ENCODE results near the gene CAST. TPM values are rescaled to one million over a fixed set of nuclear protein-coding genes. Genes with fewer than 3 reads are reported as not detected.

The CAST gene
- total RNA-seq, 2 experiments from 2014 or later, result 118 to 122 TPM

DNA sequence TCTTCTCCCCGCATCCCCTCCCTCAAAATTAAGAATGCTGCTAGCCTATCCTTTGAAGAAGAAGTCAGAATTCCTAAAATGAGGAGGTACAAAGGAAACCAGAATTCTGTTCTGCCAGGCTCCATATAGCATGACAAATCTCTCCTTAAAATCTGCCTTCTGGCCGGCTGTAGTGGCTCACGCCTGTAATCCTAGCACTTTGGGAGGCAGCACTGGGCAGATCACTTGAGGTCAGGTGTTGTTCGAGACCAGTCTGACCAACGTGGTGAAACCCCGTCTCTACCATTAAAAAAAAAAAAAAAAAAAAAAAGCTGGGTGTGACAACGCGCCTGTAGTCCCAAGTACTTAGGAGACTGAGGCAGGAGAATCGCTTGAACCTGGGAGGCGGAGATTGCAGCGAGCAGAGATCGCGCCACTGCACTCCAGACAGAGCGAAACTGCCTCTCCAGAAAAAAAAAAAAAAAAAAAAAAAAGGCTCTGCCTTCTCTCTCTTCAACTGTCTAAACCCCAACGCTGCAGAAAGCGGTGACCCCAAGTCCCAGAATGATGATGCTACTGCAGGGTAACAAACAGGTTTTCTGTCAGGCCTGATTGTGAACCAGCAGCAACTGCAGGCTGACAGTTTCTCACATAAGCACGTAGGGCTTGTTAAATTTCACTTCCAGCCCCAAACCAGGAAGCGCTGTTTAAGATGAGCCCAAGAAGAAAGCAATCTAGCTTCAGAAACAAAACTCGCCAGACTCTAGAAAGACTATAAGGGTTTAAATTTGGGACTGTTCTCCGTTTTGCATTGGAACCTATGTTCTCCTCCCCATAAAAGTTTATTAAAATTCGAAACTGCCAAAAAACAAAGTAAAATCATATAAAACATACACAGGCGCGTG is 963 bp upstream of the CAST start:
- Mint-ChIP-seq H3K4me1 (ENCODE audit: low read depth) (peaks cover 28% of the 10 kb centered on the region), H3K4me3 (peak overlapping the region; percentile 96), H3K27ac (peak overlapping the region; percentile 94), H3K9me3 (no peaks in the 10 kb centered on the region), H3K36me3 (ENCODE audit: low read depth) (no peaks in the 10 kb centered on the region), H3K27me3 (ENCODE audit: low read depth) (peaks cover 3% of the 10 kb centered on the region)
- intact Hi-C loops (cut with micrococcal nuclease), result loop anchor here (5.0 kb wide), 8 partner anchors 211 to 1014 kb away; partner anchors contain the start of genes GLRX and RFESD
- CTCF ChIA-PET, result interaction anchor here (1.0 kb wide), 2 partner anchors 10 to 91 kb away, joined by 4 to 5 read pairs; no protein-coding TSS in a partner anchor
- DNase-seq, result peak; percentile 61

DNA sequence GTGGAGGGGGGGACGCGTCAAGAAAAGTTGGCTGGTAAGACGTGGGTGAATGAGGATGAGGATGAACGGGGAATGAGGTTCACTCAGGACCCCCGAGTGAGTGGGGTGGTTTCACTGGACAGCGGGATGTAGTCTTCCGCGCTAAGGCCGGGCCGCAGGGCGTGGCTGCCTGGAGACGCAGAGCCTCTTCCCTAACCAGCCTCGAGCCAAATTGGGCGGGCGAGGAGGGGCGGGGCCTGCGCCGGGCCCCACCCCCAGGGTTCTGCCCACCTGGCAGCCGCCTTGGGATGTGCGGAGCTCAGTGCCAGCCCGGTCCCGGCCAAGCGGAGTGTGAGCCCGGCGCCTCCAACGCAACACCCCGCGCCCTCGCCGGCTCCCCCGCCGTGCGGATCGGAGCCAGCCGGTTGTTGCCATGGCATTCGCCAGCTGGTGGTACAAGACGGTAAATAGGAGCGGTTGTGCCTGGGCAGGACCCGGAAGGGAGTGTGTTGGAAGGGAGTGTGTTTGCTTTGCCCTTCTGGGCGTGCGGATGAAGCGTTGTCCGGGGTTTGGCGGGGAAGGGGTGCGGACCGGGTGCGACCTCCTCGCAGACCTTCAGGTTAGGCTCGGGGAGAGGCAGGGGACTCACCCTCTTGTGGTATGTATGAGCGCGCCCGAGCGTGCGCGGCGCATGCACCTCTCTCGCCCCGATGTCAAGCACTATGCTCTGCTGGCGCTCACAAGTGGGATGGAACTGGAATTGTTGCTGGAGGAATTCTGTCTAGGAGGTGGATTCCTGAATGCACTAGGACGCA is 746 bp downstream of the CAST start:
- Mint-ChIP-seq H3K4me3 (peak overlapping the region; percentile 96), H3K27ac (peak overlapping the region; percentile 96), H3K36me3 (ENCODE audit: low read depth) (no peaks in the 10 kb centered on the region), H3K27me3 (ENCODE audit: low read depth) (peaks cover 3% of the 10 kb centered on the region), H3K9me3 (no peaks in the 10 kb centered on the region), H3K4me1 (ENCODE audit: low read depth) (peaks cover 22% of the 10 kb centered on the region)
- intact Hi-C loops (cut with micrococcal nuclease), result loop anchor here (1.0 to 5.0 kb wide), 18 partner anchors 24 to 1108 kb away; partner anchors contain the start of genes ARSK, GLRX, RFESD and RIOK2
- peak; percentile 89 for DNase-seq
- CTCF ChIA-PET, result interaction anchor here (0.8 to 1.3 kb wide), 3 partner anchors 8 to 66 kb away, joined by 3 to 4 read pairs (median 4); no protein-coding TSS in a partner anchor

DNA sequence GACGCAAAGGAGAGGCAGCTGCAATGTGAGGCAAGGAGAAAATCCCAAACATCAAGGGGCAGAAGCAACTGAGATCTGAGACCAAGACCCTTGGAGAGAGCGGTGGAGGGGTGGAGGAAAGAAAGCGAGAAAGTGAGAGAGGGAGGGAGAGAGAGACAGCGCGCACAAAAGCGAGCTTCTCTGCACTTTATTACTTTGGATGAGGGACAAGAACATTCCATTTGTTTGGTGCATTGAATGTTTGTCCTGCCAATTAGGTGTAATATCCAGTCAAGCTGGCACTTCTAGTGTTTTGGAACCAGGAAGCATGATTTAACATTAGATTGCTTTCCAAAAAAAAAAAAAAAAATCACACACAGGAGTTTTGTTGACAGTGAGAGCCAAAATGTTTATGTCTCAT is 1.4 kb downstream of the CAST start:
- intact Hi-C loops (cut with micrococcal nuclease), result loop anchor here (1.0 to 5.0 kb wide), 12 partner anchors 24 to 1109 kb away; partner anchors contain the start of genes ARSK, GLRX, RFESD and SKIC3
- CTCF ChIA-PET, result interaction anchor here (0.8 to 1.3 kb wide), 3 partner anchors 9 to 65 kb away, joined by 3 to 4 read pairs (median 4); no protein-coding TSS in a partner anchor
- Mint-ChIP-seq H3K36me3 (ENCODE audit: low read depth) (no peaks in the 10 kb centered on the region), H3K4me1 (ENCODE audit: low read depth) (peaks cover 22% of the 10 kb centered on the region), H3K9me3 (no peaks in the 10 kb centered on the region), H3K4me3 (peak overlapping the region; percentile 96), H3K27me3 (ENCODE audit: low read depth) (no peaks in the 10 kb centered on the region), H3K27ac (no peak overlapping the region)
- no peak for DNase-seq

DNA sequence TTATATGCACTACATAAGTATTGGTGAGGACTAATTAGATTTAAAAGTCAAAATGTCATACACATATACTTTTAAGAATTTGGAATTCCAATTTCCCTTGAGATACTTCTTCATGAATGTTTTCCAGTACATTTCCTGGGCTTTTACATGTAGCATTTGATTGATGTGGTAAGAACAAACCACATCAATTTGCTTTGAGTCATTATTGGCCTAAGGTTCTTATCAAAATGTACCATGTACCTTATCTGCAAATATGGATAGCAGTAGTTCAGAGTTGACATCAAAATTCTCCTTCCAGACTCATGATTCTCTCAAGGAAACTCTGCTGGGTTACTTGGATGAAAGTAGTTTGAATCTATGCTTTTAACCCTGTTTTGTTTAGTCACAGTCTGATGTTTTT is 2.5 kb downstream of the CAST start:
- DNase-seq, result no peak
- H3K4me3 Mint-ChIP-seq, result no peak overlapping the region
- no peaks in the 10 kb centered on the region for H3K36me3 Mint-ChIP-seq (ENCODE audit: low read depth)
- no peak overlapping the region for H3K27ac Mint-ChIP-seq
- no peaks in the 10 kb centered on the region for H3K9me3 Mint-ChIP-seq
- H3K4me1 Mint-ChIP-seq (ENCODE audit: low read depth), result peaks cover 22% of the 10 kb centered on the region
- no peaks in the 10 kb centered on the region for H3K27me3 Mint-ChIP-seq (ENCODE audit: low read depth)
- intact Hi-C loops (cut with micrococcal nuclease), result loop anchor here (5.0 kb wide), 8 partner anchors 208 to 1017 kb away; partner anchors contain the start of genes GLRX and RFESD
- CTCF ChIA-PET, result no interaction called here

DNA sequence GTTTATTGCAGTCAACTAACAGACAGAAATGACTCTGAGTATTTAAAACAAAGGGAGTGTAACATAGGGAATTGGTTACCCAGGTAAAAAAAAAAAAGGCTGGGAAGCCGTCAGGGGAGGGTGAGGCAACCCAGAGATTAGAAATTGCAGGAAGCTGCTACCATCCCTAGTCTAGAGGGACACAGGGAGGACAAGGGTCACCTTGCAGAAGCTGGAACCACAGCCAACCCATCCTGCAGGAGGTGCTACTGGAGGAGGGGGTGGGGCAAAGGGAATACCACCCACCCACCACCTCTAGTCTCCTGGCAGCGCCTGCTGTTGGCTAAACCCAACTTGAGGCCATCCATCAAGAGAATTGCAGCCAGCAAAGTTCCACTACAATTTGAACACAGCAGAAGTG is 6.5 kb downstream of the CAST start:
- intact Hi-C loops (cut with micrococcal nuclease), result no loop called here
- Mint-ChIP-seq H3K4me3 (no peak overlapping the region), H3K27me3 (ENCODE audit: low read depth) (no peaks in the 10 kb centered on the region), H3K9me3 (no peaks in the 10 kb centered on the region), H3K4me1 (ENCODE audit: low read depth) (peaks cover 10% of the 10 kb centered on the region), H3K27ac (no peak overlapping the region), H3K36me3 (ENCODE audit: low read depth) (peaks cover 4% of the 10 kb centered on the region)
- CTCF ChIA-PET, result no interaction called here
- no peak for DNase-seq

DNA sequence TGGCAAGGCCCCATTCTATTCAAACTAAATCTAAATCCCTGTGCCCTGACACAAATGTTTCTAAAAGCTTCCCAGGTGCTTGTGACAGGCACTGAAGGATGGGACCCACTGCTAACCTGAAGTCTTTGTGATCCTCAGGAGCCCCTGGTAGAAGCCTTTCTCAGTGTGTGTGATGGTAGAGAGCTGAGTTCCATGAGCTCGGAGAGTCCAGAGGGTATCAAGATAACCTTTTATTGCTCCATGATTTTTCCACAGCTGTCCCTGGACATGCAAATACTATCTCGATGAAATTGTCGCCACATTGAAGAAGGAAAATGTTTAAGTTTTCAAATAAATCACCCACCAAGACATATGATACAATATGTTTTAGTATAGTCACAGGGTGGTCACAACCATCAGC is 7.7 kb downstream of the CAST start:
- CTCF ChIA-PET, result interaction anchor here (0.6 to 2.0 kb wide), 3 partner anchors 10 to 53 kb away, joined by 3 to 6 read pairs (median 4); no protein-coding TSS in a partner anchor
- H3K4me3 Mint-ChIP-seq, result no peak overlapping the region
- H3K36me3 Mint-ChIP-seq (ENCODE audit: low read depth), result peaks cover 4% of the 10 kb centered on the region
- no peak for DNase-seq
- H3K9me3 Mint-ChIP-seq, result no peaks in the 10 kb centered on the region
- H3K27ac Mint-ChIP-seq, result no peak overlapping the region
- no peaks in the 10 kb centered on the region for H3K27me3 Mint-ChIP-seq (ENCODE audit: low read depth)
- intact Hi-C loops (cut with micrococcal nuclease), result no loop called here
- H3K4me1 Mint-ChIP-seq (ENCODE audit: low read depth), result peaks cover 1% of the 10 kb centered on the region

DNA sequence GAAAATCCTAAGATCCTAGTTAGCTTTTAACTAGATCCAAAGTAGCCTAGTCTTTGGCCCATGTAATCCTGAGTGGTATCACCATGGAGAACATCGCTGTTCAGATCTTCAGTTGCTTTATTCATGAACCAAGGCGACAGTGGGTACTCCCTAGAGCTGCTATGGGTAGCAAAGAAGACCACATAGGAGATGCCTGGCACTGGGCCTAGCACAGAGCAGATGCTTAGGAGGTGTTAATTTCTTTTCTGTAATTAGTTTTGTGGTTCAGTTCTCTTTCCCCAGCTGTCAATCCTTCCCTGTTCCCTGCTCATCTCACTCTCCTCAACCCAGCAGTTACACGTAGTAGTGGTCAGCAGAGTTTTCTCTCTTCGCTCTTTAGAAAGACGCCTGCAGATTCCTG is 9.3 kb downstream of the CAST start:
- peaks cover 6% of the 10 kb centered on the region for H3K36me3 Mint-ChIP-seq (ENCODE audit: low read depth)
- CTCF ChIA-PET, result interaction anchor here (0.5 to 1.2 kb wide), 4 partner anchors 14 to 232 kb away, joined by 3 to 4 read pairs (median 4); no protein-coding TSS in a partner anchor
- H3K4me3 Mint-ChIP-seq, result no peak overlapping the region
- H3K27me3 Mint-ChIP-seq (ENCODE audit: low read depth), result no peaks in the 10 kb centered on the region
- intact Hi-C loops (cut with micrococcal nuclease), result no loop called here
- no peaks in the 10 kb centered on the region for H3K9me3 Mint-ChIP-seq
- H3K27ac Mint-ChIP-seq, result no peak overlapping the region
- no peak for DNase-seq
- H3K4me1 Mint-ChIP-seq (ENCODE audit: low read depth), result no peaks in the 10 kb centered on the region

DNA sequence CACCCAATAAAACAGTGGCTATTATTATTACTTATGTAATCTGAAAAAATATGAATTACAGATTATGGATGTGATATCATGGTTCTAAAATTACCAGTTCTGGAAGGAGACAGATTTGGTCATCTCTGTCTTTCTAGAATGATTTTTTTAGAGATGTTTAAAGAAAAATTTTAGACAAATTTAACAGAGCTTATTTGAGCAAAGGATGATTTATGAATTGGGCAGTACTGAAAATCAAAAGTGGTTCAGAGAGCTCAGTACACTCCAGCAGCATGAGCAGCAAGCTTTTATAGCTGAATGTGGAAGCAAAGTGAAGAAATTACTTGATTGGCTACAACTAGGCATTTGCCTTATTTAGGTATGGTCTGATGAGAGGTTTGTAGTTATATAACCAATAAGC is 11.0 kb downstream of the CAST start:
- H3K27ac Mint-ChIP-seq, result no peak overlapping the region
- no peaks in the 10 kb centered on the region for H3K27me3 Mint-ChIP-seq (ENCODE audit: low read depth)
- peaks cover 6% of the 10 kb centered on the region for H3K36me3 Mint-ChIP-seq (ENCODE audit: low read depth)
- no peaks in the 10 kb centered on the region for H3K4me1 Mint-ChIP-seq (ENCODE audit: low read depth)
- DNase-seq, result no peak
- intact Hi-C loops (cut with micrococcal nuclease), result no loop called here
- H3K4me3 Mint-ChIP-seq, result no peak overlapping the region
- H3K9me3 Mint-ChIP-seq, result no peaks in the 10 kb centered on the region
- CTCF ChIA-PET, result interaction anchor here (0.8 to 2.2 kb wide), 2 partner anchors 10 to 59 kb away, joined by 4 to 6 read pairs; no protein-coding TSS in a partner anchor

DNA sequence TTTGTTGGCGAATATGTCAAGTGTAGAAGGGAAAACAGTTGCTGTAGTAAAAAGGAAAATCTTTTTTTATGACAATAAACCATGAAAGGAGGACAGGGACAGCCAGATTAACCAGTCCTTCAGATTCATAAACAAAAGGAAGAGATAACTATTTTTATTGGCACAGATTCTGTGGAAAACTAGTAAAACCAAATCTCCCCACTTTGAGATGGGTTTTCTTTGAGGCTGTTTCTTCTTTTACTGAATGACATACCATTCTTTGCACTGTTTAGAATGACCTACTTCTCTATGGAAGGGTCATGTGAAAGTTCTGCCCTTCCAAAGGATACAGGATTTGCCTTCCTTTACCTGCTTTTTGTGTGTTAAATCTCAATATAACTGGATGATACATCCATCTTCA is 13.7 kb downstream of the CAST start:
- no peak for DNase-seq
- intact Hi-C loops (cut with micrococcal nuclease), result no loop called here
- no peak overlapping the region for H3K4me3 Mint-ChIP-seq
- H3K4me1 Mint-ChIP-seq (ENCODE audit: low read depth), result no peaks in the 10 kb centered on the region
- no peak overlapping the region for H3K27ac Mint-ChIP-seq
- CTCF ChIA-PET, result no interaction called here
- no peaks in the 10 kb centered on the region for H3K9me3 Mint-ChIP-seq
- H3K27me3 Mint-ChIP-seq (ENCODE audit: low read depth), result no peaks in the 10 kb centered on the region
- peaks cover 11% of the 10 kb centered on the region for H3K36me3 Mint-ChIP-seq (ENCODE audit: low read depth)

DNA sequence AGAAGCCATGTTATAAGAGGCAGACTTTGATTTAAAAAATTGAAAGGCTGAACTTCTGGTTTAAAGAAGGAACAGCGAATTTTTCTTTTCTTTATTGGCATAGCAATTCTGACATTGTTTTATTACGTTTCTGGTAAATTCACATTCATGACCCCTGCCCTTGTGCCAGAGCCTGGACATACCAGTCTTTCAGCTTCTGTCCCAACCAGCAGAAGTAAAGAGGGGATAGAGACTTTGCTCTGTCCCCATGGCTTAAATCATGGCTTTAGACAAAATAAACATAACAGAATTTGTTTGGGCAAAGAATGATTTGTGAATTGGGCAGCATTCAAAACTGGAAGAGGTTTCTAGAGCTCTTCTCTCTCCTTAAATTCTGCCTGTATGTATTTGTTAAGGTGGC is 15.3 kb downstream of the CAST start:
- peaks cover 7% of the 10 kb centered on the region for H3K36me3 Mint-ChIP-seq (ENCODE audit: low read depth)
- intact Hi-C loops (cut with micrococcal nuclease), result no loop called here
- no peaks in the 10 kb centered on the region for H3K27me3 Mint-ChIP-seq (ENCODE audit: low read depth)
- no peak for DNase-seq
- H3K27ac Mint-ChIP-seq, result no peak overlapping the region
- H3K9me3 Mint-ChIP-seq, result no peaks in the 10 kb centered on the region
- H3K4me3 Mint-ChIP-seq, result no peak overlapping the region
- CTCF ChIA-PET, result interaction anchor here (0.6 kb wide), 1 partner anchor 487 kb away, joined by 6 read pairs; no protein-coding TSS in a partner anchor
- H3K4me1 Mint-ChIP-seq (ENCODE audit: low read depth), result peaks cover 4% of the 10 kb centered on the region

DNA sequence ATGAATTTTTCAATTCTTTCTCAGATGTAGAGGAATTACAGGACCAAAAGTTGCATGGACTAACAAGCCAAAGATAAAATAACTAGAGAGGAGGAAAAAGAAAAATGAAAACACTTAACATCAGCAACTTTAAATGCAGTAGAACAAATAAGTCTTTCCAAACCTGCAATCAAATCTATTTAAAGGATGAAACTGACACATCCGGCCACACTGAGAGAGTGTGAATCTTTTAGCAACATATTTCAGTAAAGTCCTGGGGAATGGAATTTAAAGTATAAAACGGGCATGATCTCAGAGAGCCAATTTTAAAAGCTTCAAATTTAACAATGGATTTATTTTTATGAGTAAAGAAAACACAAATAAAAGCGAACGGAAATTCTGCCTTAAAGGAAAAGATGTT is 17.1 kb downstream of the CAST start:
- H3K27ac Mint-ChIP-seq, result no peak overlapping the region
- no peaks in the 10 kb centered on the region for H3K9me3 Mint-ChIP-seq
- no peak for DNase-seq
- H3K36me3 Mint-ChIP-seq (ENCODE audit: low read depth), result peaks cover 7% of the 10 kb centered on the region
- no peak overlapping the region for H3K4me3 Mint-ChIP-seq
- peaks cover 13% of the 10 kb centered on the region for H3K4me1 Mint-ChIP-seq (ENCODE audit: low read depth)
- H3K27me3 Mint-ChIP-seq (ENCODE audit: low read depth), result no peaks in the 10 kb centered on the region
- intact Hi-C loops (cut with micrococcal nuclease), result no loop called here
- CTCF ChIA-PET, result interaction anchor here (1.0 kb wide), 1 partner anchor 144 kb away, joined by 4 read pairs; no protein-coding TSS in a partner anchor

All from activated naive CD4-positive, alpha-beta T cell treated with anti-CD3 and anti-CD28 coated beads for 36 hours (primary cell).